Kidney tubule cell (primary cell): Measurements from ENCODE around the gene APOBEC2.
A peak's percentile ranks its signal among the peaks of the same experiment; 100 is the strongest.

Source experiments
- DNase-seq: peaks from one replicate; pipeline ENCODE4 v3.0.0-alpha.2; 2018; ENCODE audit warnings: low spot score

APOBEC2 gene

DNA sequence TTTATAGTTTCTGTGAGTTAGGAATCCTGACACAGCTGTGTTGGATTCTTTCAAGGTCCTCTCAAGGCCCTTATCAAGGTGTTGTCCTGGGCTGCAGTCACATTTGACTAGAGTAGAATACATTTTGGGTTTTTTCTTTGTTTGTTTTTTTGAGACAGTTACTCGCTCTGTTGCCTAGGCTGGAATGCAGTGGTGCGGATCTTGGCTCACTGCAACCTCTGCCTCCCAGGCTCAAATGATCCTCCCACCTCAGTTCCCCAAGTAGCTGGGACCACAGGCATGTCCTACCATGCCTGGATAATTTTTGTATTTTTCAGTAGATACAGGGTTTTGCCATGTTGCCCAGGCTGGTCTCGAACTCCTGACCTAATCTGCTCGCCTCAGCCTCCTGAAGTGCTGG lies 35.4 kb downstream of the APOBEC2 start:
- DNase-seq = peak; percentile 52

DNA sequence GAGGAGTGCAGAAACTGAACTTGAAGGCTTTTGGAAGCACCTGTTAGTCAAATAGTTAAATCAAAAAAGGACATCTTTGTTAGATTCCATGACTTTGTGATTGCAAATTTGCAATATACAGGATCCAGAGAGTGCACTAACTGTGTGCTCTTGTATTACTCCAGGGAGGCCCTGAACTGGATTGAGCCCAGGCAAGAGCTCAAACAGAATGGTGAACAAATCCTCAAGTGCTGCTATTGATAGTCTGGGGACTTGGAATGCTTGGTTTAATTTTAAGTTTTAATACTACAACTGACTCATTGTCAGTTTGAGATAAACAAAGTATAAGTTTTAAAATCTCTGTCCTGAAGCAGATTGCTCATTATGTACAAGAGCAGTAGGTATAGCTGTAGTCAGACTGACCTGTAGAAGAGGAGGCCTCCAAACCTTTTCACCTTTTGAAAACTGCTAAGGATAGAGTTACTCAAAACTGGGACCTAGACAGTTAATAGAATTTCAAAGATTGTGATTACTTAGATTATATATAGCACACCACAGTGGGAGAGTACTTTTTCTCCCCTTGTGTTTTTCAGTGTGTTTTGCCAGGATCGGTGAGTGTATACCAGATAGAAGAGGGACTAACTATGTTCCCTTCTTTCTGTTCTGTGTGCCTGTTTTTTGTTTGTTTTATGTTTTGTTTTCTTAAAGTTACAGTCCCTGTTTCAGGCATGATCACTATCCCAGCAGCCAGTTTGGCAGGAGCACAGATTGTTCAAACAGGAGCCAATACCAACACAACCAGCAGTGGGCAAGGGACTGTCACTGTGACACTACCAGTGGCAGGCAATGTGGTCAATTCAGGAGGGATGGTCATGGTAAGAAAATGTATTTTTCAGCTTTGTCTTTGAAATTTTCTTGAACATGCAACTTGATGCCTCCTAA lies 38.1 kb downstream of the APOBEC2 start:
- DNase-seq = no peak

DNA sequence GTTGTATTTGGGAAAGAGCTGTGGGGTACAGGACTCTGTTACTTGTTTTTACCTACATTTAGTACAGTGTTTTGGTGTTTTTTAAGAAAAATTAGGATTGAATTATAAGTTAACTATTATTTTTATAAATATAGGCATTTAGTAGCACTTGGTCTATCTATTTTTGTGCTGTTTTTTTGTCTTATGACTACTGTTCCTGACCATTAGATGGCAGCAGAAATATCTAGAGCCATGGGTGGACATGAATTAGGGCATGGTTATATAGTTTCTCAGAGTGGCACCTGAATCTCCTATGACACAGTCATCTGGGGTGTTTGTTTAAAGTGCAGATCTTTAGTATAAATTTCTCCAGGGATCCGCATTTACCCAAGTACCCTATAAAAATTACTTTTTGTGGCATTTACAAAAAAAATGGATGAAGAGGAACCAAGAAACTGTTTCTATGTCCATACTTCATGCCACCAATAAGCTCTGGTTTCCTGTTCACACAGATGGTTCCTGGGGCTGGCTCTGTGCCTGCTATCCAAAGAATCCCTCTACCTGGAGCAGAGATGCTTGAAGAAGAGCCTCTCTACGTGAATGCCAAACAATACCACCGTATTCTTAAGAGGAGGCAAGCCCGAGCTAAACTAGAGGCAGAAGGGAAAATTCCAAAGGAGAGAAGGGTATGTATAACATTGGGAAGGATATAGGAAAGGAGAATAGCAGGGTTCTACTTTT lies 39.6 kb downstream of the APOBEC2 start:
- DNase-seq = peak; percentile 29

DNA sequence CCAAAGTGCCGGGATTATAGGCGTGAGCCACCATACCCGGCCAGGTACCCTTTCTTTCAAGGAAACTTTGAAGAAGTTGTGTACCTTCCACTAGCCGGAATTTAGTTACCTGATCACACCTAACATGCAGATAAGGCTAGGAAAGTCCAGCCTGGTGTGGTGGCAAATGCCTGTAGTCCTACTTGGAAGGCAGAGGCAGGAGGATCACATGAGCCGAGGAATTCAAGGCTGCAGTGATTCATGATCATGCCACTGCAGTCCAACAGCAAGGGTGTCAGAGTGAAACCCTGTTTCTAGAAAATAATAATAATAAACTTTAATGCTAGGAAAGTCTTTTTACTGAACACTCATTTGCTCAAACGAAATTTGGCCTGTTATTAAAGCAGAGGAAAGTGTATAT lies 40.7 kb downstream of the APOBEC2 start:
- peak; percentile 61 for DNase-seq

DNA sequence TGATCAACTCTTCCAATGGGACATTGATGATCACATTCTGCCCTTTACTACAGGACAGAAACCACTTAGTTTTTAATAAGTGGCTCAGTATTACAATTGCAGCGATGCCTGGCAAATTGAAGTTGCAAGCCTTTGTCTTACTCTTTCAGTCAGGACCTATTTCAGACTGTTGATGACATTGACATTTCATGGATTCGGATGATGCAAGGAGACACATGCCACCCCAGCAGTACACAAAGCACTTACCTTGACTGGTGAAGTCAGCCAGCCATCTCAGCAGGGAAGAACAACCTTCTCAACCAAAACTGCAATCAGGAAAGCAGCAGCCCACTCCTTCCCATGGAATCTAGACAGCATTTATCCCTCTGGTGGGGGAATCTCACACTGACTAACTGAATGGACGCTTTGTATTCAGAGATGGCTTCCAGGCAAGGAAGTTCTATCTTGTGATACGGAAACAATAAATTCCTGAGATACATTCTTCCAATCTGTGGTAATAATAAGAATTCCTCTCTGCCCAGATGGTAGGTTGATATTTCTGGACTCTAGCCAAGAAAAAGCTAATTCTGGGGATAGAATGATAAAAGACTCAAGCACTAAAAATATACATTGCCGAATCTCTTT lies 44.6 kb downstream of the APOBEC2 start:
- DNase-seq = peak; percentile 16

DNA sequence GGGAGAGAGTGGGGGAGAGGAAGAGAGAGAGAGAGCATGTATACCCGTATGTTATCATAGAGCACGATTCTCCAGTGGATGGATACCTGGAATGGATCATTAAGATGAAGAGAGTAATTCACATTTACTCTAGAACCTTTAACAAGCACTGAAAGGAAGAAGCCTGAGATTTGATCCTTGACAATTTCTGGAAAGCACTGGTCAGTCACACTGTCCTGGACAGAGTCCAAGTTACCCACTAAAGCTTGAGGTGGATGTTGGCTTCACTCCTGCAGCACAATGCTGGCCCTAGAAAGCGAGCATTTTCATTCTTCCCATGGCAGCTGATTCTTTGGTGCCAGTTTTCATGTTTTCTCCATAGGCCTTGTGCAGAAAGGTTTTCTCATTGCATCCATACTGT lies 45.4 kb downstream of the APOBEC2 start:
- DNase-seq = no peak

DNA sequence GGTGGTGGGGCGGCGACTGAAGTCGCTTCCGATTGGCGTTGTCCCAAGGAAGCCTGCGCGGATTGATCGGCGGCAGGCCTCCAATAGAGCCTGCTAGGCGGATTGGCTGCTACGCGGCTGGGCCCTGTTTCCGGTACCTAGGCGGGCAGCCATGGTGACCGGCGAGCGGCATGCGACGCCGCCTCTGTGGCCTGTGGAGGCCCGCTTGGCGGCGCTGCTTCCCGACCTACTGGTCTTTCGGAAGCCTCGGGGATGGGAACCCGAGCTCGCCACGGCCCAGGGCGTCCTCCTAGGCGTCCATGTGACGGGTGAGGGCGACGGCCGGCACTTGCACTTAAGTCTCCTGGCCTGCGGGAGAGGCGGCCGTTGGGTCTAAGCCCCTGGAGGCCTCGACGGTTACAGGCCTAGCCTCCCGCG lies 47.9 kb downstream of the APOBEC2 start:
- DNase-seq = no peak

DNA sequence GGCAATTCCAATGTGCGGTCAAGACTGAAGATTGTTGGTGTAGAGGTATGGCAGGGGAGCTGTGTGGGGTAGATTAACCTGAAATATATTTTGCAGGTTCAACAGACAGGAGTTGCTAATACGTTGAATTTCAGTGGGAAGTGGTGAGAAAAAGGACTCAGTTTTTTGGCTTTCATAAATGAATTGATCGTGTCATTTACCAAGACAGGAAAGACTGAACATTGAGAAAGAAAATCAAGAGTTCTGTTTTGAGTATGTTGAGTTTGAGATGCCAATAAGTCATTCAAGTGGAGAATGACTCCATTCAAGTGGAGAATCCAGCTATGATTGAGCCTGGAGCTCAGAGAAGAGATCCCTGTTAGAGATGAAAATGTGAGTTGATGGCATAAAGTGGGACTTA lies 50.8 kb downstream of the APOBEC2 start:
- no peak for DNase-seq

DNA sequence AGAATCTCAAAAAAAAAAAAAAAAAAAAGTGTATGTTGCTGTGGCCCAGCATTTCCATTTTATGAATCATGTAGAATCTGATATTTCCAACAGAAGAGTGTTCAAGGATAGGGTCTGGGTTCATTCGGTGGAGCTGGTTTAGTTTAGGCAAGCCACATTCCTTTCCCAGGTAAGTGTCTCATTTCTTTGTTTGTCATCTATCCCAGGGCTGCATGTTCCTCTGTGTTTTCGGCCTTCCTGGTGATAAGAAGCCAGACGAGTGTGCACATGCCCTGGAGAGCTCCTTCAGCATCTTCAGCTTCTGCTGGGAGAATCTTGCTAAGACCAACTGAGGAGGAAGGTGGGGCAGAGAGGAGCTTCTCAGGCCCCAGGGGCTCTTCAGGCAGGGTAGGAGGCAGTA lies 58.0 kb downstream of the APOBEC2 start:
- DNase-seq = no peak
